IPS-18c (cell line): ENCODE measurements around the gene DCAF8L2.
"Not testable (repeated sequence)": the region's sequence is repeated elsewhere in the genome, so short reads cannot be mapped to it uniquely, and the experiment has no call there.

Experiments used
- H3K4me3 ChIP-seq: 2 replicates; pipeline ENCODE4 v1.7.0; 2013; ENCODE audit warnings: low read depth, mild to moderate bottlenecking, low read length, moderate library complexity; ENCODE audit not compliant: insufficient read depth
- H3K9me3 ChIP-seq: one replicate; pipeline ENCODE4 v1.6.1; 2013; ENCODE audit warnings: mild to moderate bottlenecking, low read length, moderate library complexity; ENCODE audit not compliant: control insufficient read depth, insufficient read depth

Gene DCAF8L2

GRCh38 chrX:27590044-27590443 lies at the start of gene DCAF8L2:
Gene DCAF8L2 (plus strand): TSS chrX:27590344. CDS start chrX:27746896, 156,552 bp downstream.
- Histone ChIP-seq H3K9me3 (no peaks in the 10 kb centered on the region), H3K4me3 (no peak within 1 kb of the TSS)

DNA sequence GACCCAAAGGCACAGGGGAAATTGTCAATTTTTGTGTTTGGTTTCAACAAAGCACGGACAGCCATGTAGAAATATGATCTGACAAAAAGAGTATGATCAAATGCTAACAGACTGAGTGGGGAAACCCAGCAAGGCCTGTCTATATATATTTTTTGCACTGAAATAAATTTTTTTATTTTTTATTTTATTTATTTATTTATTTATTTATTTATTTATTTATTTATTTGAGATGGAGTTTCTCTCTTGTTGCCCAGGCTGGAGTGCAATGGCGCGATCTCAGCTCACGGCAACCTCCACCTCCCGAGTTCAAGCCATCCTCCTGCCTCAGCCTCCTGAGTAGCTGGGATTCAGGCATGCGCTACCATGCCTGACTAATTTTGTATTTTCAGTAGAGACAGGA lies 49.0 kb upstream of the DCAF8L2 start:
- not testable (repeated sequence) for H3K4me3 ChIP-seq, H3K9me3 ChIP-seq

DNA sequence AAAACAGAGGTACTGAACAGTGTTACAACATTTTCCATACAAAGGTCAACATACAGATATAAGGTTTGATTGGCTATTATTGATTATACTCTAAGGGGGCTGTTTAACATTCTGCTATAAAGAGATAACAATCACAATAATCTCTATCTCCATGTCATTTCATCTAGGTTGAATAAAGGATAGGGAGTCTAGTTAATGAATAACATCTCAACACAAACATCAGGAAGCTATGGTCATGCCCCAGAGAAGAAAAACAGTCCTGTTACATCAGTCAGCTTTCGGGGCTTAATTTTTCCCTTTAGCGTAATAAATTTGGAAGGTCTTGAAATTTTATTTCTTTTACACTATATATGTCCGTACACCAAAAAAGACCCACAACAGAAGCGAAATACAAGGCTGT lies 41.5 kb upstream of the DCAF8L2 start:
- peaks cover 2% of the 10 kb centered on the region for H3K9me3 ChIP-seq
- no peak overlapping the region for H3K4me3 ChIP-seq

- no peak overlapping the region for H3K4me3 ChIP-seq
- H3K9me3 ChIP-seq = peaks cover 2% of the 10 kb centered on the region
Measured at GRCh38 chrX:27549688-27550087, 40.5 kb upstream of the DCAF8L2 start.

DNA sequence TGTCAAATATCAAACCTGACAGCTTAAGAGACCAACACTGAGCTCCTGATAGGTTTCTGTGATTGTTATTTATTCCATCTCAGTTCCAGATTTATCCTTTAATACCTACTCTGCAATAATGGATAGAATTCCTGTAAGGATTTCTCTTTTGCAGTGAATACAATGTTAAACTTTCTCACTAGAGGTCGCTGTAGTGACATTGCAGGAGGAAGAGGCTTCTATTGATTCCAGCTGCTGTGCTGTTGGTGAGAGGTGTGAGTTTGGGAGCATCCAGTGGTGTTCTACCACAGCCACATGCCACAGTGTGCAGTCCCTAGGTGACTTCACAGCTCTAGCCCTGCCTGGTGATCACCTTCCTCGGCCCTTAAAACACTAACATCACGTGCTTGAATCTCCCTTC lies 34.6 kb upstream of the DCAF8L2 start:
- Histone ChIP-seq H3K4me3 (no peak overlapping the region; the same call in 1 of the 2 replicates), H3K9me3 (no peaks in the 10 kb centered on the region)

- Histone ChIP-seq H3K4me3 (no peak overlapping the region), H3K9me3 (no peaks in the 10 kb centered on the region)
Measured at GRCh38 chrX:27565992-27566391, 24.2 kb upstream of the DCAF8L2 start.

DNA sequence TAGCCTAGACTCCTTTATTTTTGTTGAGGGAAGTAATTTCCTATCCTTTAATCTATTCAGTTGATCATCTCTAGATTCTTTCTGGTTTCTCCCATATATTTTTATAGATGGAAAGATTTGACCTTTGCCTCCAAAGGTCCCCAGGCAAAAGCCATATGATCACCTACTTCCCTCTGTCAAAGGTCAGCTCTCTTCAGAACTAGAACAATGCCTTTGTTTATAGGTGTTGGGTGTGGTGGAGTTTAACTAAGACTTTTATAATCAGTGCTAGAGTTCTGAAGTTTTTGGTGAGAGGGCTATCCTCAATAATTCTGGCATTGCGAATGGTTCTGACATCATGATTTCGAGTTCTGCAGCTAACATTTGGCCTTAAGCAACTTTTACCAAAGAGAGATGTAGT lies 19.0 kb upstream of the DCAF8L2 start:
- Histone ChIP-seq H3K9me3 (no peaks in the 10 kb centered on the region), H3K4me3 (no peak overlapping the region)

- Histone ChIP-seq H3K4me3 (no peak overlapping the region), H3K9me3 (no peaks in the 10 kb centered on the region)
Measured at GRCh38 chrX:27575565-27575964, 14.6 kb upstream of the DCAF8L2 start.

GRCh38 chrX:27583976-27584375 lies 6.2 kb upstream of the DCAF8L2 start:
- H3K4me3 ChIP-seq = no peak overlapping the region
- H3K9me3 ChIP-seq = no peaks in the 10 kb centered on the region

GRCh38 chrX:27591938-27592337 lies 1.8 kb downstream of the DCAF8L2 start:
- H3K4me3 ChIP-seq = no peak overlapping the region
- no peaks in the 10 kb centered on the region for H3K9me3 ChIP-seq

DNA sequence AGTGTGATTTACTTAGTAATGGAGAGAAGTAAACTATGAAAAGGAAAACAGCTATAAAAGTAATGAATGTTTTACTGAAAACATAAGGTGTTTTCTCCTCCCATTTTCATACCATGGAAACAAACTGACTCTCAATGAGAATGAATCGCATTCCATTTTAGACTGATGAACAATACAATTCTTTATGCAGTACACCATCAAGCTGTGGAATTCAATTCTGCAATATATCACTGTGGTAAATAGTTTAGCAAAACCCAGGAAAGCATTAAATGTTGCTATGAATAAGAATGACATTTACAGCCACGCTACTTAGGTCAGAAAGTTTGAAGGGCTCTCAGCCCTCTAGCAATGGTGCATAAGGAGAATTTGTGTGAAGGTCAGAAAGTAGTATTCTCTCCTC lies 7.4 kb downstream of the DCAF8L2 start:
- peaks cover 2% of the 10 kb centered on the region for H3K9me3 ChIP-seq
- no peak overlapping the region for H3K4me3 ChIP-seq

GRCh38 chrX:27598312-27598711 lies 8.2 kb downstream of the DCAF8L2 start:
- H3K4me3 ChIP-seq = no peak overlapping the region
- H3K9me3 ChIP-seq = peaks cover 2% of the 10 kb centered on the region

- Histone ChIP-seq H3K9me3 (peaks cover 2% of the 10 kb centered on the region), H3K4me3 (no peak overlapping the region)
Measured at GRCh38 chrX:27599928-27600327, 9.8 kb downstream of the DCAF8L2 start.

- H3K4me3 ChIP-seq = no peak overlapping the region
Measured at GRCh38 chrX:27600686-27601085, 10.5 kb downstream of the DCAF8L2 start.

DNA sequence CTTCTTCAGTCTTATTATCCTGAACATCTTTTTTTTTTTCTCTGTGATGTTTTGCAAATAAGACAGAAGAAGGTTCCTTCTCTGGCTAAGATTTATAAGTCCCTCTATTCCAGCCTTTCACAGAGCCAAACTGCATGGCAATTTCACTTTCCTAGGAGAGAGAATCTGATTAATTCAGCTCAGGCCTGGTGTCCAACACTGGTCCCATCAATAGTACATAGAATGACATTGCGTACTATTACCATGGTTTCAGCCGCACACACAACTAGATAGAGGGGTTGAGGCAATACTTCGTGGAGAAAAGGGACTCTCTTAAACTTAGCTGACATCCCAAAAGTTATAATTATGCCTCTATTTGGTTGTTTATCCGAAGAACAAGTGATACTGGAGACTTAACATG lies 18.5 kb downstream of the DCAF8L2 start:
- Histone ChIP-seq H3K4me3 (no peak overlapping the region), H3K9me3 (no peaks in the 10 kb centered on the region)

More at GRCh38 chrX:27600686-27601085, 10.5 kb downstream of the DCAF8L2 start:
- H3K9me3 ChIP-seq = peaks cover 2% of the 10 kb centered on the region

- no peak overlapping the region for H3K4me3 ChIP-seq
- no peaks in the 10 kb centered on the region for H3K9me3 ChIP-seq
Measured at GRCh38 chrX:27619459-27619858, 29.3 kb downstream of the DCAF8L2 start.

- no peak overlapping the region for H3K4me3 ChIP-seq
- no peaks in the 10 kb centered on the region for H3K9me3 ChIP-seq
Measured at GRCh38 chrX:27619975-27620374, 29.8 kb downstream of the DCAF8L2 start.

GRCh38 chrX:27622883-27623282 lies 32.7 kb downstream of the DCAF8L2 start:
- Histone ChIP-seq H3K9me3 (no peaks in the 10 kb centered on the region), H3K4me3 (no peak overlapping the region)

- H3K4me3 ChIP-seq = no peak overlapping the region
- no peaks in the 10 kb centered on the region for H3K9me3 ChIP-seq
Measured at GRCh38 chrX:27626066-27626465, 35.9 kb downstream of the DCAF8L2 start.
